Keratinocyte (primary cell): ENCODE data around the gene WDR4. TPM values are rescaled to one million over a fixed set of nuclear protein-coding genes. Genes with fewer than 3 reads are reported as not detected.

Experiments used
- DNase-seq: peaks from one replicate; pipeline ENCODE4 v3.0.0-alpha.2; 2011; ENCODE audit warnings: low read depth, missing footprints, low spot score
- FAIRE-seq: peaks from 2 replicates; lab custom pipeline; 2011; peaks lifted over from hg19 to GRCh38; lab: Jason Lieb, UNC
- H2AFZ ChIP-seq: 2 replicates; pipeline ENCODE4 v1.6.0; 2012; ENCODE audit warnings: low read length, control low read depth, inconsistent platforms; ENCODE audit not compliant: control insufficient read depth
- H3K27ac ChIP-seq: 2 replicates; pipeline ENCODE4 v1.5.1; 2011; ENCODE audit warnings: low read length; ENCODE audit not compliant: control insufficient read depth, insufficient read depth
- H3K27me3 ChIP-seq: 3 replicates; pipeline ENCODE4 v1.6.0; 2011; ENCODE audit warnings: low read length; ENCODE audit not compliant: control insufficient read depth, insufficient read depth; ENCODE audit errors: extremely low read depth
- H3K36me3 ChIP-seq, 2 experiments: 2 replicates in 1 of 2; 3 replicates in 1 of 2; pipeline ENCODE4 v1.5.1; 2011; ENCODE audit warnings: low read length in 2 of 2, mild to moderate bottlenecking in 1 of 2; ENCODE audit not compliant: control insufficient read depth in 2 of 2, insufficient read depth in 2 of 2; ENCODE audit errors: extremely low read depth in 1 of 2
- H3K4me1 ChIP-seq: 3 replicates; pipeline ENCODE4 v1.5.1; 2011; ENCODE audit warnings: low read length; ENCODE audit not compliant: control insufficient read depth, insufficient read depth; ENCODE audit errors: extremely low read depth
- H3K4me2 ChIP-seq: 3 replicates; pipeline ENCODE4 v1.6.0; 2011; ENCODE audit warnings: low read depth, low read length; ENCODE audit not compliant: control insufficient read depth, insufficient read depth; ENCODE audit errors: extremely low read depth
- H3K4me3 ChIP-seq, 3 experiments: fragments of 200-600 bp in 1 of 3; sonication (generic) in 1 of 3; 2 replicates in 2 of 3; 3 replicates in 1 of 3; pipeline ENCODE4 v1.5.1; 2011 to 2016; ENCODE audit warnings: low read length in 3 of 3, mild to moderate bottlenecking in 3 of 3, control low read depth in 2 of 3, inconsistent platforms in 1 of 3, low read depth in 1 of 3, mixed read lengths in 1 of 3, mixed run types in 1 of 3, moderate library complexity in 1 of 3; ENCODE audit not compliant: control insufficient read depth in 2 of 3, insufficient read depth in 2 of 3; ENCODE audit errors: extremely low read depth in 1 of 3
- H3K79me2 ChIP-seq: 2 replicates; pipeline ENCODE4 v1.6.0; 2012; ENCODE audit warnings: low read length; ENCODE audit not compliant: control insufficient read depth, insufficient read depth
- H3K9ac ChIP-seq: 3 replicates; pipeline ENCODE4 v1.6.0; 2011; ENCODE audit warnings: low read length; ENCODE audit not compliant: control insufficient read depth, insufficient read depth; ENCODE audit errors: extremely low read depth
- H3K9me1 ChIP-seq: 3 replicates; pipeline ENCODE4 v1.6.0; 2011; ENCODE audit warnings: low read length; ENCODE audit not compliant: control insufficient read depth, insufficient read depth; ENCODE audit errors: extremely low read depth
- H3K9me3 ChIP-seq: 2 replicates; pipeline ENCODE4 v1.5.1; 2012; ENCODE audit warnings: low read depth, low read length; ENCODE audit not compliant: control insufficient read depth
- H4K20me1 ChIP-seq: 3 replicates; pipeline ENCODE4 v1.6.0; 2011; ENCODE audit warnings: low read length; ENCODE audit not compliant: control insufficient read depth, insufficient read depth; ENCODE audit errors: extremely low read depth
- EZH2 ChIP-seq: IDR thresholded peaks from one replicate; pipeline ENCODE4 v1.6.1; 2012; ENCODE audit warnings: inconsistent platforms, mild to moderate bottlenecking, low read length, moderate library complexity
- dilution Hi-C: fragments of 300-500 bp; cut with MboI; formaldehyde crosslinking; loops from one replicate; pipeline ENCODE4 v1.7.0; 2020; ENCODE audit warnings: low sequenced_read_pairs; ENCODE audit not compliant: extremely low pct_ligation_motif_present
- polyA plus RNA-seq, 5 experiments: library from polyadenylated mRNA; depleted of rRNA in 3 of 5; stranded (reverse) in 3 of 5; stranded (forward) in 1 of 5; unstranded in 1 of 5; fragments of >200 nt; gene quantifications; 1 replicate in 1 of 5; 2 replicates in 3 of 5; 3 replicates in 1 of 5; pipeline versions ENCODE4 v1.2.1 to v1.2.3, GENCODE V29; 2011 to 2012; ENCODE audit warnings: missing spikeins in 2 of 5, low read depth in 1 of 5, low replicate concordance in 1 of 5
- TF ChIP-seq, protein P1 (sequence below), 3 experiments: IDR thresholded peaks in 1 of 3; conservative IDR thresholded peaks in 1 of 3; optimal IDR thresholded peaks in 1 of 3; 2 replicates in 2 of 3; 3 replicates in 1 of 3; pipeline versions ENCODE3 to v1.5.1; 2011; ENCODE audit warnings: low read length in 3 of 3, mild to moderate bottlenecking in 3 of 3, moderate library complexity in 2 of 3, control low read depth in 1 of 3, inconsistent platforms in 1 of 3; ENCODE audit not compliant: insufficient read depth in 2 of 3; ENCODE audit errors: extremely low read depth in 1 of 3

WDR4 gene
- polyA plus RNA-seq, 1 donor (not counting 4 experiments of a cell fraction or from before 2014, with no cell fraction given): 14.9 TPM

- H4K20me1 ChIP-seq: peaks cover 6% of the 10 kb centered on the region
- no peak overlapping the region for H3K4me3 ChIP-seq
- H3K27me3 ChIP-seq: no peaks in the 10 kb centered on the region
- no peaks in the 10 kb centered on the region for H3K9me3 ChIP-seq
- TF ChIP-seq, protein P1, sequence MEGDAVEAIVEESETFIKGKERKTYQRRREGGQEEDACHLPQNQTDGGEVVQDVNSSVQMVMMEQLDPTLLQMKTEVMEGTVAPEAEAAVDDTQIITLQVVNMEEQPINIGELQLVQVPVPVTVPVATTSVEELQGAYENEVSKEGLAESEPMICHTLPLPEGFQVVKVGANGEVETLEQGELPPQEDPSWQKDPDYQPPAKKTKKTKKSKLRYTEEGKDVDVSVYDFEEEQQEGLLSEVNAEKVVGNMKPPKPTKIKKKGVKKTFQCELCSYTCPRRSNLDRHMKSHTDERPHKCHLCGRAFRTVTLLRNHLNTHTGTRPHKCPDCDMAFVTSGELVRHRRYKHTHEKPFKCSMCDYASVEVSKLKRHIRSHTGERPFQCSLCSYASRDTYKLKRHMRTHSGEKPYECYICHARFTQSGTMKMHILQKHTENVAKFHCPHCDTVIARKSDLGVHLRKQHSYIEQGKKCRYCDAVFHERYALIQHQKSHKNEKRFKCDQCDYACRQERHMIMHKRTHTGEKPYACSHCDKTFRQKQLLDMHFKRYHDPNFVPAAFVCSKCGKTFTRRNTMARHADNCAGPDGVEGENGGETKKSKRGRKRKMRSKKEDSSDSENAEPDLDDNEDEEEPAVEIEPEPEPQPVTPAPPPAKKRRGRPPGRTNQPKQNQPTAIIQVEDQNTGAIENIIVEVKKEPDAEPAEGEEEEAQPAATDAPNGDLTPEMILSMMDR (optimal IDR thresholded peaks at IDR 0.05 in 1 of 3, IDR thresholded peaks at IDR 0.05 in 1 of 3, conservative IDR thresholded peaks at IDR 0.05 in 1 of 3; ENCODE audit: extremely low read depth in 1 of 3, insufficient read depth in 2 of 3, low read length in 3 of 3): no peak
- TF ChIP-seq EZH2: no peak
- peaks cover 4% of the 10 kb centered on the region for H3K4me1 ChIP-seq
- H3K4me2 ChIP-seq: no peak overlapping the region
- DNase-seq (no peak), FAIRE-seq (no peak)
- dilution Hi-C loops: no loop called here
- H3K79me2 ChIP-seq: peaks cover 81% of the 10 kb centered on the region
- peaks cover 29 to 37% of the 10 kb centered on the region in 2 experiments for H3K36me3 ChIP-seq
- H3K27ac ChIP-seq: no peak overlapping the region
- peaks cover 3% of the 10 kb centered on the region for H3K9me1 ChIP-seq
- no peak overlapping the region for H3K9ac ChIP-seq
- H2AFZ ChIP-seq: no peak overlapping the region
These were observed 6.2 kb downstream of the WDR4 start for GRCh38 chr21:42873096-42873495.

DNA sequence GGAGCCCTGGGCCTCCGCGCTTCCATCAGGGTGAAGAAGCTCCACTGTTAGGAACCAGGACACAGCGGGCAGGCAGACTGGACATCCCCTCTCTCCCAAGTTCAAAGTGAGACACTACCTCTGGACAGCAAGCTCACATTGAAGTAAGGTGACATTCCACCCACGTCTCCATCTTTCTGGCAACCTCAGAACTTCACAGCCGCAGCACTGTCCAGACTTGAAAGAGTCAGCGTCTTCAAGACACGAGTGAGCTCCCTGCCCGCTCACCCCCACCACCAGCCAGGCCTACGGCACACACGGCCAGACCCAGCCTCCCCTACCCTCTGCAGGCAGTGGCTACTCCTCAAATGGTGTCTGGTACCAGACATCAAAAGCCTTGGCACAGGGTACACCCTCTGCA lies 11.1 kb downstream of the WDR4 start:
- peaks cover 2% of the 10 kb centered on the region for H3K9me1 ChIP-seq
- H3K36me3 ChIP-seq: peaks cover 41 to 57% of the 10 kb centered on the region in 2 experiments
- DNase-seq: no peak
- H3K4me2 ChIP-seq: no peak overlapping the region
- H3K9me3 ChIP-seq: no peaks in the 10 kb centered on the region
- peaks cover 37% of the 10 kb centered on the region for H4K20me1 ChIP-seq
- peaks cover 90% of the 10 kb centered on the region for H3K79me2 ChIP-seq
- TF ChIP-seq, protein P1 (optimal IDR thresholded peaks at IDR 0.05 in 1 of 3, IDR thresholded peaks at IDR 0.05 in 1 of 3, conservative IDR thresholded peaks at IDR 0.05 in 1 of 3; ENCODE audit: extremely low read depth in 1 of 3, insufficient read depth in 2 of 3, low read length in 3 of 3): no peak
- no peak for TF ChIP-seq EZH2
- no peaks in the 10 kb centered on the region for H3K27me3 ChIP-seq
- H3K4me3 ChIP-seq: no peak overlapping the region
- H3K4me1 ChIP-seq: no peaks in the 10 kb centered on the region
- no peak for FAIRE-seq
- H3K9ac ChIP-seq: no peak overlapping the region
- no peak overlapping the region for H2AFZ ChIP-seq
- no peak overlapping the region for H3K27ac ChIP-seq
- dilution Hi-C loops: no loop called here
